Neuronal stem cell (in vitro differentiated cells): Measurements from ENCODE around the gene SLC8A1. TPM values are rescaled to one million over a fixed set of nuclear protein-coding genes. Genes with fewer than 3 reads are reported as not detected.

Experiments
- DNase-seq: peaks from one replicate; pipeline ENCODE4 v3.0.0-alpha.2; 2013; ENCODE audit warnings: low spot score
- H2AFZ ChIP-seq: one replicate; pipeline ENCODE4 v1.6.1; 2013; ENCODE audit warnings: mild to moderate bottlenecking, low read length, inconsistent platforms
- H2AK5ac ChIP-seq: 2 replicates; pipeline ENCODE4 v1.6.1; 2013; ENCODE audit warnings: low read depth, mild to moderate bottlenecking, inconsistent platforms, low read length, moderate library complexity, mixed read lengths
- H2BK120ac ChIP-seq: 2 replicates; pipeline ENCODE4 v1.6.1; 2013; ENCODE audit warnings: low read depth, mild to moderate bottlenecking, inconsistent platforms, low read length, moderate library complexity, mixed read lengths
- H2BK12ac ChIP-seq: one replicate; pipeline ENCODE4 v1.6.1; 2013; ENCODE audit warnings: low read length, inconsistent platforms
- H2BK15ac ChIP-seq: 2 replicates; pipeline ENCODE4 v1.6.1; 2013; ENCODE audit warnings: mild to moderate bottlenecking, low read length, inconsistent platforms, mixed read lengths
- H2BK5ac ChIP-seq: one replicate; pipeline ENCODE4 v1.6.1; 2013; ENCODE audit warnings: inconsistent platforms, mild to moderate bottlenecking, low read length, moderate library complexity
- H3K14ac ChIP-seq: one replicate; pipeline ENCODE4 v1.6.1; 2013; ENCODE audit warnings: low read length, inconsistent platforms
- H3K18ac ChIP-seq: 2 replicates; pipeline ENCODE4 v1.6.1; 2013; ENCODE audit warnings: low read length, inconsistent platforms
- H3K23ac ChIP-seq: 2 replicates; pipeline ENCODE4 v1.6.1; 2013; ENCODE audit warnings: low read depth, mild to moderate bottlenecking, mixed read lengths, low read length, inconsistent platforms; ENCODE audit not compliant: poor library complexity
- H3K27ac ChIP-seq: replicated peaks from 3 replicates; pipeline ENCODE4 v1.5.1; 2013; ENCODE audit warnings: low read length, inconsistent platforms
- H3K27me3 ChIP-seq, 3 experiments: 2 replicates each; pipeline ENCODE4 v1.6.1; 2013; ENCODE audit warnings: low read length in 3 of 3, mild to moderate bottlenecking in 2 of 3, inconsistent platforms in 1 of 3, low read depth in 1 of 3, mixed read lengths in 1 of 3, moderate library complexity in 1 of 3; ENCODE audit not compliant: control insufficient read depth in 3 of 3, insufficient read depth in 3 of 3
- H3K36me3 ChIP-seq, 2 donors: replicated peaks in 1 of 2; 2 replicates each; pipeline ENCODE4 v1.6.1; 2013; ENCODE audit warnings: low read length in 2 of 2; ENCODE audit not compliant: control insufficient read depth in 2 of 2, insufficient read depth in 2 of 2
- H3K4ac ChIP-seq: 2 replicates; pipeline ENCODE4 v1.6.1; 2013; ENCODE audit warnings: inconsistent platforms, mild to moderate bottlenecking, low read length, moderate library complexity
- H3K4me1 ChIP-seq, 2 donors: 1 replicate in 1 of 2; 2 replicates in 1 of 2; pipeline ENCODE4 v1.6.1; 2013; ENCODE audit warnings: low read length in 2 of 2, low read depth in 1 of 2; ENCODE audit not compliant: control insufficient read depth in 2 of 2, insufficient read depth in 1 of 2
- H3K4me2 ChIP-seq: one replicate; pipeline ENCODE4 v1.6.1; 2013; ENCODE audit warnings: mild to moderate bottlenecking, low read length, inconsistent platforms; ENCODE audit not compliant: insufficient read depth, poor library complexity, severe bottlenecking
- H3K4me3 ChIP-seq, 2 donors: 2 replicates each; pipeline ENCODE4 v1.5.1; 2013; ENCODE audit warnings: low read length in 2 of 2, mild to moderate bottlenecking in 2 of 2, inconsistent platforms in 1 of 2, moderate library complexity in 1 of 2
- H3K79me1 ChIP-seq: one replicate; pipeline ENCODE4 v1.6.1; 2013; ENCODE audit warnings: low read depth, mild to moderate bottlenecking, inconsistent platforms, low read length, moderate library complexity
- H3K9ac ChIP-seq: one replicate; pipeline ENCODE4 v1.6.1; 2013; ENCODE audit warnings: mild to moderate bottlenecking, low read depth, low read length, inconsistent platforms; ENCODE audit not compliant: poor library complexity
- H3K9me3 ChIP-seq, 2 donors: replicated peaks in 1 of 2; 2 replicates each; pipeline versions ENCODE3 to v1.6.1; 2013; ENCODE audit warnings: low read length in 2 of 2, mild to moderate bottlenecking in 2 of 2, inconsistent platforms in 1 of 2, low read depth in 1 of 2, mixed read lengths in 1 of 2, moderate library complexity in 1 of 2; ENCODE audit not compliant: control insufficient read depth in 2 of 2, insufficient read depth in 1 of 2
- H4K8ac ChIP-seq: one replicate; pipeline ENCODE4 v1.6.1; 2013; ENCODE audit warnings: low read depth, mild to moderate bottlenecking, inconsistent platforms, low read length, moderate library complexity
- H4K91ac ChIP-seq: one replicate; pipeline ENCODE4 v1.6.1; 2013; ENCODE audit warnings: low read length, low read depth, mild to moderate bottlenecking, inconsistent platforms; ENCODE audit not compliant: poor library complexity
- WGBS, 2 donors: extraction: QIAGEN DNeasy Blood & Tissue Kit; methylation state at CpG; one replicate each; pipeline ENCODE4 v1.1.7; 2013; ENCODE audit warnings: missing lambda C conversion rate in 2 of 2, mixed read lengths in 1 of 2; ENCODE audit not compliant: insufficient read length in 2 of 2, insufficient replicate concordance in 1 of 2; ENCODE audit errors: extremely low coverage in 2 of 2; 5-methylcytosine and 5-hydroxymethylcytosine counted together
- polyA plus RNA-seq, 2 experiments: library from polyadenylated mRNA; stranded (reverse); fragments of 200-250 nt; gene quantifications; one replicate each; pipeline ENCODE4 v1.2.3, GENCODE V29; 2013

Gene SLC8A1
- polyA plus RNA-seq (2013, experiment 1 of 2), result 1.4 TPM
- polyA plus RNA-seq (2013, experiment 2 of 2), result 1.2 TPM

DNA sequence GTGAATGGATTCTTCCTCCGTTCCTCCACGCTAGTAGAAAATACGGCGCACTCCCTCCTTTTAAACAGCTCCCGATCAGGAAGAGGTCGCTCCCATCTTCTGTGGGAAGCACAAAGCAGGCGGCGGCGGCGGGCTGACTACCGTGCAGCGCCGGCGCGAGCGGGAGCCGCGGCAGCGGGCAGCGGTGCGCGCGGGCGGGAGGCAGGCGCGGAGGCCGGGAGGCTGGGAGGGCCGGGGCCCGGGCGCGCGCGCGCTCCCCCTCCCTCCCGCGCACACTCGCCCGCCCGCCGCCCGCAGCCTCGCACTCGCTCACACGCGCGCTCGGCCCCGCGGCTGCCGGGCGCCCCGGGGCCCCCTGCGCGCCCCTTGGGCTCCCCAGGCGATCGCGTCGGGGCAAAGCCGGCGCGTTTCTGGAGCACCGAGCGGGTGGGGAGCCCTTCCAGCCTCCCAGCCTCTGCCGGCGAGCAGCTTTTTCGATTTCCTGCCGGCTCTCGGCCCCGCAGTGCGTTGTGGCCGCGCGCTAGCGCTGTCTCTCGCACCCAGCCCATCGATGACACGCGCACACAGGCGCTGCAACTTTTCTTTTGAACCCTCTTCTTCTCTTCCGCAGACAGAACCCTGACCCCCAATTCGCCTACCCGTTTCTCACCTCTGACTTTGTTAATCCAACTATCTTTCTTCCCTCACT, at the start of gene SLC8A1:
Gene SLC8A1, minus strand, starts transcription at position 173 of the 688 bp plus-strand sequence.
- Histone ChIP-seq H2BK5ac (no peak within 1 kb of the TSS), H3K4me1 (peaks cover 9 to 14% of the 10 kb centered on the region in 2 donors), H2BK12ac (no peak within 1 kb of the TSS), H3K14ac (no peak within 1 kb of the TSS), H2BK15ac (no peak within 1 kb of the TSS), H3K27me3 (peaks cover 2 to 15% (median 13%) of the 10 kb centered on the region in 3 experiments), H3K4ac (no peak within 1 kb of the TSS), H3K36me3 (no peaks in the 10 kb centered on the region), H3K4me2 (peak within 1 kb of the TSS; percentile 89), H2AK5ac (no peak within 1 kb of the TSS), H3K18ac (peak within 1 kb of the TSS; percentile 78), H2BK120ac (no peak within 1 kb of the TSS), H4K91ac (no peak within 1 kb of the TSS), H3K27ac (no peak within 1 kb of the TSS), H3K4me3 (peak within 1 kb of the TSS; percentile 52 to 81), H3K79me1 (no peaks in the 10 kb centered on the region), H3K23ac (no peak within 1 kb of the TSS), H3K9ac (peak within 1 kb of the TSS; percentile 82), H4K8ac (no peak within 1 kb of the TSS), H3K9me3 (peaks cover 0 to 2% of the 10 kb centered on the region in 2 donors), H2AFZ (peak within 1 kb of the TSS; percentile 98)
- WGBS, 2 donors, result no CpG with 5 or more reads among the region's 82 CpGs
- peak; percentile 51 for DNase-seq

DNA sequence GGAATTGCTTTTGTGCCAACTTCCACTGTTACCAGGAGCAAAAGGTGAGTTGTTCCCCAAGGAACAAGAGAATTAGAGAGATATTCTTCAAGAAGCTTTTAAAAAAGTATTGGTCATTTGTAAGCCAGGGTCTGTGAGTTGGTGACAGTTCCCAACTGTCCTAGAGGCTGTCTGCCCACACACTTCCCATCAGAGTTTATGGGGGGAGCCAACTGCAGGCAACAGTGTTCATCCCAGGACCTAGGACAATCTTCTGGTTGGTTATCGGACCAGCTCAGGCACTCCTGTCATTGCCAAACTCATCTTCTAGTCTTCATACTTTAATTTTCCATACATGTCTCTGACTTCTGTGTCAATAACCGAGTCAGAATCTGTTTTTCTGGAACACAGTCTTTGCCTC, 47.5 kb upstream of the SLC8A1 start:
- Histone ChIP-seq H2BK15ac (no peak overlapping the region), H3K4ac (no peak overlapping the region), H3K18ac (no peak overlapping the region), H3K4me1 (no peaks in the 10 kb centered on the region), H3K4me3 (no peak overlapping the region), H4K91ac (no peak overlapping the region), H3K23ac (no peak overlapping the region), H3K36me3 (no peaks in the 10 kb centered on the region), H3K9me3 (no peaks in the 10 kb centered on the region), H2BK12ac (no peak overlapping the region), H3K9ac (no peak overlapping the region), H3K27ac (no peak overlapping the region), H3K4me2 (no peak overlapping the region), H2AFZ (no peak overlapping the region), H2BK5ac (no peak overlapping the region), H2BK120ac (no peak overlapping the region), H2AK5ac (no peak overlapping the region), H3K79me1 (no peaks in the 10 kb centered on the region), H4K8ac (no peak overlapping the region), H3K27me3 (no peaks in the 10 kb centered on the region), H3K14ac (no peak overlapping the region)
- no CpG with 5 or more reads among the region's 2 CpGs for WGBS, 2 donors
- DNase-seq, result no peak

DNA sequence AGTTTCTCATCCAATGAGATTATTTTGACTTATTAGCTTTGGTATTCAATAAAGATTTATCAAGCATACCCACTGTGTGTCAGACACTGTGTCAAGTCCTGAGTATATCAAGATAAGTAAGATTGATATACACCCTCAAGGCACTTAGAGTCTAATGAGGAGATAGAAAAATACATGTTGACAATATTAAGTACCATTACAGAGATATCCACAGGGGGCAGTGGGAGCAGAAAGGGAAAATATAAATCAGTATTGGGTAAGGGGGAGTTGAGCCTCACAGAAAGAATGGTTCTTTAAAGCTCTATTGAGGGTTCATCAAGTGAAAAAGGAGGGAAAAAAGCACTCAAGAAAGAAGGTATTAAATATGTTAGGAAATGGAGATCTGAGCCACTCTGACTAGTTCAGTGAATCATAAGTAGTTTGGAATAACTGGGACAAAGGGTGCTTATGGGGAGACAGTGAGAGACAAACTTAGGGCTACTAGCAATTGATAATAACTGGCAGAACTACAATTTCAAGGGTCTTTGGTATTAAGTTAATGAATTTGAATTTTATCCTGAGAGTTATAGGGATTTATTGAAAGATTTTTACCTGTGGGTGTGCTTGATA, 45.5 kb upstream of the SLC8A1 start:
- Histone ChIP-seq H4K91ac (no peak overlapping the region), H3K23ac (no peak overlapping the region), H2BK5ac (no peak overlapping the region), H3K9ac (no peak overlapping the region), H3K36me3 (no peaks in the 10 kb centered on the region), H2AFZ (no peak overlapping the region), H3K14ac (no peak overlapping the region), H3K4me1 (no peaks in the 10 kb centered on the region), H2BK120ac (no peak overlapping the region), H3K18ac (no peak overlapping the region), H3K4ac (no peak overlapping the region), H3K9me3 (no peaks in the 10 kb centered on the region), H3K4me3 (no peak overlapping the region), H3K4me2 (no peak overlapping the region), H2BK15ac (no peak overlapping the region), H3K79me1 (no peaks in the 10 kb centered on the region), H4K8ac (no peak overlapping the region), H2AK5ac (no peak overlapping the region), H3K27me3 (no peaks in the 10 kb centered on the region), H3K27ac (no peak overlapping the region), H2BK12ac (no peak overlapping the region)
- no peak for DNase-seq

DNA sequence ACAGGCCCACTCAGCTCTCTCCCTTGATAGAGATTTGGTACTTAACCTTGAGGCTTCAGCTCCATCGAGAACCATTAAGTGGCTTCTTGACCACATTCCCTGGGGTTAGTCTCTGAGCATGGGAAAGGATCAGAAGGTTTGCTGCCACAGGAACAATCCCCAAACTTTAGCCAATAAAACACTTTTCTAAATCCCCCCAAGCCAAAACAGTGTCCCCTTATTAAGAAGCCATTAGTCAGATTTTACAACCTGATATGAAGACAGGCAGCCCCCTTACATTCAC, 37.7 kb upstream of the SLC8A1 start:
- DNase-seq, result no peak
- H3K4me2 ChIP-seq, result no peak overlapping the region
- no peaks in the 10 kb centered on the region for H3K79me1 ChIP-seq
- H3K27me3 ChIP-seq, result no peaks in the 10 kb centered on the region
- H3K23ac ChIP-seq, result no peak overlapping the region
- no peaks in the 10 kb centered on the region for H3K9me3 ChIP-seq
- H2AFZ ChIP-seq, result peak overlapping the region; percentile 53
- no peak overlapping the region for H2AK5ac ChIP-seq
- no peak overlapping the region for H2BK15ac ChIP-seq
- H3K4me3 ChIP-seq, result no peak overlapping the region
- no peaks in the 10 kb centered on the region for H3K36me3 ChIP-seq
- no peak overlapping the region for H4K91ac ChIP-seq
- H3K14ac ChIP-seq, result no peak overlapping the region
- H2BK5ac ChIP-seq, result no peak overlapping the region
- no CpG with 5 or more reads among the region's 1 CpG for WGBS, 2 donors
- H3K4ac ChIP-seq, result no peak overlapping the region
- no peak overlapping the region for H3K9ac ChIP-seq
- H4K8ac ChIP-seq, result no peak overlapping the region
- H3K4me1 ChIP-seq, result peaks cover 5 to 6% of the 10 kb centered on the region in 2 donors
- no peak overlapping the region for H3K18ac ChIP-seq
- H2BK12ac ChIP-seq, result no peak overlapping the region
- no peak overlapping the region for H3K27ac ChIP-seq
- no peak overlapping the region for H2BK120ac ChIP-seq
